Muscle layer of duodenum (tissue), 2 donors: ENCODE data around the gene KRT37.
"Not testable (repeated sequence)": the region's sequence is repeated elsewhere in the genome, so short reads cannot be mapped to it uniquely, and the experiment has no call there.

ENCODE experiments used
- H3K27ac ChIP-seq: one replicate; pipeline ENCODE4 v1.7.0; 2013; ENCODE audit warnings: mild to moderate bottlenecking, low read length
- H3K27me3 ChIP-seq: one replicate; pipeline ENCODE4 v1.7.0; 2013; ENCODE audit warnings: low read depth, mild to moderate bottlenecking, control low read depth, low read length
- H3K36me3 ChIP-seq, 2 donors: one replicate each; pipeline ENCODE4 v1.7.0; 2013; ENCODE audit warnings: low read length in 2 of 2, control low read depth in 1 of 2, mild to moderate bottlenecking in 1 of 2; ENCODE audit not compliant: insufficient read depth in 2 of 2, control insufficient read depth in 1 of 2
- H3K4me1 ChIP-seq, 2 donors: one replicate each; pipeline ENCODE4 v1.7.0; 2013; ENCODE audit warnings: low read length in 2 of 2, mild to moderate bottlenecking in 2 of 2, control low read depth in 1 of 2, moderate library complexity in 1 of 2; ENCODE audit not compliant: insufficient read depth in 2 of 2, control insufficient read depth in 1 of 2
- H3K4me3 ChIP-seq, 2 donors: one replicate each; pipeline ENCODE4 v1.7.0; 2013; ENCODE audit warnings: low read length in 2 of 2, low read depth in 1 of 2, mild to moderate bottlenecking in 1 of 2
- H3K9me3 ChIP-seq, 2 donors: one replicate each; pipeline ENCODE4 v1.7.0; 2013; ENCODE audit warnings: low read length in 2 of 2, control low read depth in 1 of 2, mild to moderate bottlenecking in 1 of 2; ENCODE audit not compliant: control insufficient read depth in 1 of 2
- donor health status: healthy.

The KRT37 gene

DNA sequence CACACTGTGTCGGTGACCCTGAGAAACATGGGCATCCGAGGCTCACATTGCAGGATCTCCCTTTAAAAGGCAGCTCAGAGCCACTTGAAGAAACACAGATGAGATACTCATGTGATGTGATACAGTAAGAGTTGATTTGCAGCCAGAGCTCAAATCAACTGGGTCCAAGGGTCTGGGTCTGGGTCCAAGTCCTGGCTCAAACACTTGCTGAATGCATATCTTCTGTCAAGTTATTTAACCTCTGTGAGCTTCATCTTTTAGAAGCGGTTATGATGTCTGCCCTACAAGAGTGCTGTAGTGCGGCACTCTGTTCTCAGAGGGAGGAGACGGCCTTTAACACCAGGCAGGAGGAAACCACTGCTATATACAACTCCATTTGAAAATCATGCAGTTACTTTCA, 10.0 kb upstream of the KRT37 start:
- H3K27ac ChIP-seq = no peak overlapping the region

DNA sequence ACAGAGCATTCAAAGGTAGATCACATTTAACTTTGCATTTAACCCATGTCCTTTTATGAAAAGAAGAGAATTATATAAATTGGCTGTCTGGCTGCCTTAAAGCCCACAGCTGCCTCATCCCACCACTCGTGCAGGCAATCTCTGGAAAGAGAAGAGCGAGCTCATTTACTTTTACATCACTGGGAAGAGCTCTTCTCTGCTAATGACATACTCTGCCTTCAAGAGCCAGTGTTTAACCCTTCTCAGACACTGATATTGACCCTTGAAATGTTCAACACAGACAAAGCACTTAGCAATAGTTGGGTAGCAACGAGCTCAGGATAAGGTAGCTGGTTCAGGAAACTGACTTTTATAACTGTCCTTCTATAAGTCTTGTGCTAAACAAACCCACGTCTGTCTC, 9.6 kb upstream of the KRT37 start:
- H3K27me3 ChIP-seq = no peaks in the 10 kb centered on the region
- H3K27ac ChIP-seq = no peak overlapping the region
- H3K9me3 ChIP-seq = no peaks in the 10 kb centered on the region

More for the DNA sequence above, 10.0 kb upstream of the KRT37 start:
- H3K36me3 ChIP-seq = no peaks in the 10 kb centered on the region
- no peaks in the 10 kb centered on the region for H3K9me3 ChIP-seq
- no peaks in the 10 kb centered on the region for H3K27me3 ChIP-seq
- no peaks in the 10 kb centered on the region for H3K4me1 ChIP-seq
- no peak overlapping the region for H3K4me3 ChIP-seq

DNA sequence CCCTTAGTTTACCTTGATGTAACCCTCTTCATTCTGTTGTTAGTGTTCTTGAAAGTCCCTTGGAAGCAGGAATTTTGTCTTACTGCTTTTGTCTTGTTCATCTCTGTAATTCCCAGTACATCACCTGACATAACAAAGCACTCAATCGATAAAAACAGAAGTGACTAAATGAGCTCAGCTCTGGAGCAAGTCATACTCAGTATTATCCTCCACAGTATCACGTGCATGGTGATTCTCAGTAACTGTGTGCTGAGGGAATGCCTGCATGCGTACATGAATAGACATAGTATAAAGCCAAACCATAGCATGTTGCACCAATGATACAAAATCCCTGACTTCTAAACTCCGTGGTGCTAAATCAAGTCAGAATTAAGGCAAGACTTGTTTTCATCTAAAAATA, 9.2 kb upstream of the KRT37 start:
- no peaks in the 10 kb centered on the region for H3K36me3 ChIP-seq
- no peak overlapping the region for H3K27ac ChIP-seq
- no peaks in the 10 kb centered on the region for H3K27me3 ChIP-seq
- no peaks in the 10 kb centered on the region for H3K9me3 ChIP-seq
- H3K4me3 ChIP-seq = no peak overlapping the region
- H3K4me1 ChIP-seq = no peaks in the 10 kb centered on the region

More for the DNA sequence above, 9.6 kb upstream of the KRT37 start:
- no peaks in the 10 kb centered on the region for H3K4me1 ChIP-seq
- H3K4me3 ChIP-seq = no peak overlapping the region
- no peaks in the 10 kb centered on the region for H3K36me3 ChIP-seq

DNA sequence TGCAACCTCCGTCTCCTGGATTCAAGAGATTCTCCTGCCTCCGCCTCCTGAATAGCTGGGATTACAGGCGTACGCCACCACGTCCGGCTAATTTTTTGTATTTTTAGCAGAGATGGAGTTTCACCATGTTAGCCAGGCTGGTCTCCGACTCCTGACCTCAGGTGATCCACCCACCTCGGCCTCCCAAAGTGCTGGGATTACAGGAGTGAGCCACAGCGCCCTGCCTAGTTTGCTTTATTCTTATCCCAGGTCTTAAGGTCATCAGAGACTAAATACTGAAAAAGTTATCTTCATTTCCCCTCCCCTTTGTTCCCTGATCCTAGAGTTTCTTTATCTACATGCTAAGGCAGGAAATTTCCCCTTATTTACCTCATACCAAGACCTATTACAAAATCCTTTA, 6.0 kb upstream of the KRT37 start:
- not testable (repeated sequence) for H3K4me3 ChIP-seq, H3K36me3 ChIP-seq, H3K27ac ChIP-seq, H3K9me3 ChIP-seq, H3K27me3 ChIP-seq, H3K4me1 ChIP-seq

DNA sequence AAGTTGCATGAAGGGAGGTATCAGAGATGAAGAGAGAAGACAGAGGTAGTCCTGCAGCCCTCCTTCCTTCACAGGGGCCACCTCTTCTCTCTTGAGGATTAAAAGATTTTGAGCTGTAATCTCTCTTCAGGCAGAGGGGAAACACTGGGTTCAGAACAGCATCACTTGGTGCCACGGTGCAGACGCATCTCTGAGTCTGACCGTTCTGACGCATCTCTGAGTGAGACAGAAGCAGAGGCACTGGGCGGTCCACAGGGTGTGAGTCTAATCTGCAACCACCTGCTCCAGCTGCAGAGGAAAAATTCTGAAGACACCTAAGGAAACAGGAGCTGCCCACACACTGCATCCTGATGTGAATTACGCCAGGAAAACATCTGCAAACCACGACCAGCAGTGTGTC, 5.3 kb upstream of the KRT37 start:
- H3K36me3 ChIP-seq = no peaks in the 10 kb centered on the region
- H3K27ac ChIP-seq = no peak overlapping the region
- no peaks in the 10 kb centered on the region for H3K27me3 ChIP-seq
- no peaks in the 10 kb centered on the region for H3K4me1 ChIP-seq
- no peaks in the 10 kb centered on the region for H3K9me3 ChIP-seq
- no peak overlapping the region for H3K4me3 ChIP-seq

DNA sequence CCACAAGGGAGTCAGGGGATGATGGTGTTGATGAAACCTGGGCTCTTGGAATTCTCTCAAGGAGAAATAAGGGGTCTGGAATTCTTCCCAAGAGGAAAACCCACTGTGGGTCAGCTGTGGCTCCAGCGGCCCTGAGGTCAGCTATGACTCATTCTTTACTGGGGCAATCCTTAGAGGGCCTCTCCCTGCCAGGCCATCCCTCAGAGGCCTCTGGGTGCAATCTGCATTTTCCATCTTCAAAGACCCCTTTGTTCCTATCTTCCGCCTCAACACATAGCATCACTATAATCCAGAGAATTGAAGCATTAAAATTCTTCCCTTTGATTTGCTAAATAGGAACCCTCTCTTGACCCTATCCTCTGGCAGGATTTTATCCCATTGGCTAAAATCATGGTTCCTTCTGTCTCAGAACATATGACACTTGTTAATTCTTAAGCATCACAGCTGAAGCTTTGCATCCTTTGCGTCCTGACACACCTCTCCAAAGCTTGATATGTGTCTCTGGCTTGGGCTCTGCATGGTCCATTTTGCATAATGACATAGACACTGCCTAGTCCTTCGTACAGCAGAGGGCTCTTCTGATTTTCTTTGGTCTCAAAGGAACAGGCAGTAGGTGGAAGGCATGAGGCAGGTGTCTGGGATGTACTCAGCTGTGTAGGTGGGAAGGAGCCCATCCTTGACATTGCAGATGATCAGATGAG, 4.4 kb upstream of the KRT37 start:
- H3K36me3 ChIP-seq = no peaks in the 10 kb centered on the region
- H3K4me1 ChIP-seq = no peaks in the 10 kb centered on the region
- no peaks in the 10 kb centered on the region for H3K27me3 ChIP-seq
- H3K27ac ChIP-seq = no peak overlapping the region
- H3K4me3 ChIP-seq = no peak overlapping the region
- H3K9me3 ChIP-seq = no peaks in the 10 kb centered on the region

DNA sequence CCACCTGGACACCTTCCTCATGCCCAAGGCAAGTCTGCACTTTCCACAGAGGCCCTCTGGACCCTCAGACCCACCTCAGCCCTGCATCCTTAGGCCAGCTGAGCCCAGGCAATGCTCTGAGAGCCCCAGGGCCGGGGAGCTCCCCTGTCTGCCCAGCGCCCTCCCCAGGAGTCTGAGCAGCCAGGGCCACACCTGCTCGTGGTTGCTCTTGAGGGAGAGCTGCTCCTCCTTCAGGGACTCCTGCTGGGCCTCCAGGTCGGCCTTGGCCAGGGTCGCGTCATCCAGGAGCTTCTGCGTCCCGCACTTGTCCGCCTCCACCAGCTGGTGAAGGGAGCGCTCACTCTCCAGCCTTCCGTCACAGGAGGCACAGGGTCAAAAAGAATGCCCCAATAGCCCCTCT, 1.8 kb downstream of the KRT37 start:
- not testable (repeated sequence) for H3K4me3 ChIP-seq, H3K9me3 ChIP-seq, H3K4me1 ChIP-seq, H3K27ac ChIP-seq, H3K36me3 ChIP-seq, H3K27me3 ChIP-seq

DNA sequence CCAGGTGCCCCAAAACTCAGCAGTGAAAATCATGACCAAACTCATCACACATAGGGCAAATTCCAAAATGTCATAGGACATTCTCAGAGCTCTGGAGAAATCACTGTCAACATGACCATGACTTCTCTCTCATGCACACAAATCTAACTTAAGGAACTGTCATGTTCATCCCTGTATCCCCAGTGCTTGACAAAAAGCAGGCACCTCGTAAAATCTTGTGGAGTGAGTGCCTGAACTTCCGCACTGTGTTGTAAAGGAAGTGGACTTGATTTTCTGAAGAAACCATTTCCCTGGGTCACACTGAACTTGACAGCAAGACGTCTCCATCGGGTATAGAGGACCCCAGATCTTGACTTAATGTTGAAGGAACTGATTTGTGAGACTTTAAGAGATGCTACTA, 2.8 kb downstream of the KRT37 start:
- Histone ChIP-seq H3K4me1 (no peaks in the 10 kb centered on the region), H3K9me3 (no peaks in the 10 kb centered on the region), H3K36me3 (no peaks in the 10 kb centered on the region), H3K27me3 (no peaks in the 10 kb centered on the region), H3K27ac (no peak overlapping the region), H3K4me3 (no peak overlapping the region)

DNA sequence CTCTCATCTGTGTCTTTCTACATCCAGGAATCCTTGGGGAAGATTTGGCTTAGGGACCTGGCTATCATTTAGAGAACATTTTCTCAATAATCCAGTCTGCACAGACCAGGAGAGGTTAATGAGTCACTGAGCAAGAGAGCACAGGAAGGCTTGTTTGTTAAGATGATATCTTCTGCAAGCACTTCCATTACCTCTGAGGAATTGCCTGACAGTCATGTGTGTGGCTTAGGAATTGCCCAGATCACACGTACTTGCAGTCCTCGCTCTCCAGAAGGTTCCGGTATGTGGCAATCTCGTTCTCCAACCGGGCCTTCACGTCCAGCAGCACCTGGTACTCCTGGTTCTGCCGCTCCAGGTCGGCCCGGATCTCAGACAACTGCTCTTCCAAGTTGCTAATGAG, 3.3 kb downstream of the KRT37 start:
- H3K36me3 ChIP-seq = no peaks in the 10 kb centered on the region
- H3K4me3 ChIP-seq = no peak overlapping the region
- H3K9me3 ChIP-seq = no peaks in the 10 kb centered on the region
- H3K27me3 ChIP-seq = no peaks in the 10 kb centered on the region
- H3K4me1 ChIP-seq = no peaks in the 10 kb centered on the region
- no peak overlapping the region for H3K27ac ChIP-seq

DNA sequence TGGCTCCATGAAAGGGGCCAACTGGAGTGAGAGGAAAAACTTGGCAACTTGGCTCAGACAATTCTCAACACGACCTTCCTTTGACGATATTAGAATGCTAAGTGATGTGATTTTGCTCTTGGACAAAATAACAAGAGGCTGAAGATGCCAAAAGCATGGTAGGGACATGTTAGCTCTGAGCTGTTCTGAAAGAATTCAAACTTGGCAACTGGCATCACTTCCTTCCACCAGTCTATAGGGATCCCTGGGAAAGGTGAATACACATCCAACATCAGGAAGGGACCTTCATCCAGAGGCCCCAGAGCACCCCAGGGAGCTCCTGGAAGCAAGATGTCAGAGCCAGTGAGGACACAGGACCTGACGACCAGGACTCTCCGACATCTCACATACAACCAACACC, 4.3 kb downstream of the KRT37 start:
- Histone ChIP-seq H3K4me1 (no peaks in the 10 kb centered on the region), H3K36me3 (no peaks in the 10 kb centered on the region), H3K27ac (no peak overlapping the region)

DNA sequence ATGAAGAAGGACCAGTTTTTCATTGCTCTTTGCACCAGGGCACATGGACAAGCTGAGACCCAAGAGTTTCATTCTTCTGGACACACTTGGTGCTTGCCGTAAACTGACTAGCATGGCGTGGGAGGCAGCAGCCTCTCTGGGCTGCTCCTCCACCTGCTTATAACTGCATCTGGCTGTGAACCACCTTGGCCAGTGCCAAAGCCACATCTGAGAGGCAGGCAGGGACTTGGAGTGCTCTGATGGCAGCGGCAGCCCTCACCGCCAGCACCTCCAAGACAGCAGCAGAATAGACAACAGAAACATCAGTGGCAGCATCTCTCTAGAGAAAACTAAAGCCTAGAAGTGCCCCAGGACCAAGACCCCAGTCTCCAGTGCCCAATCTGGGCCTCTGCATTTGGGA, 4.7 kb downstream of the KRT37 start:
- no peaks in the 10 kb centered on the region for H3K27me3 ChIP-seq
- no peaks in the 10 kb centered on the region for H3K36me3 ChIP-seq
- no peak overlapping the region for H3K4me3 ChIP-seq
- H3K4me1 ChIP-seq = no peaks in the 10 kb centered on the region
- no peak overlapping the region for H3K27ac ChIP-seq
- H3K9me3 ChIP-seq = no peaks in the 10 kb centered on the region

More for the DNA sequence above, 4.3 kb downstream of the KRT37 start:
- no peaks in the 10 kb centered on the region for H3K9me3 ChIP-seq
- no peak overlapping the region for H3K4me3 ChIP-seq
- H3K27me3 ChIP-seq = no peaks in the 10 kb centered on the region

DNA sequence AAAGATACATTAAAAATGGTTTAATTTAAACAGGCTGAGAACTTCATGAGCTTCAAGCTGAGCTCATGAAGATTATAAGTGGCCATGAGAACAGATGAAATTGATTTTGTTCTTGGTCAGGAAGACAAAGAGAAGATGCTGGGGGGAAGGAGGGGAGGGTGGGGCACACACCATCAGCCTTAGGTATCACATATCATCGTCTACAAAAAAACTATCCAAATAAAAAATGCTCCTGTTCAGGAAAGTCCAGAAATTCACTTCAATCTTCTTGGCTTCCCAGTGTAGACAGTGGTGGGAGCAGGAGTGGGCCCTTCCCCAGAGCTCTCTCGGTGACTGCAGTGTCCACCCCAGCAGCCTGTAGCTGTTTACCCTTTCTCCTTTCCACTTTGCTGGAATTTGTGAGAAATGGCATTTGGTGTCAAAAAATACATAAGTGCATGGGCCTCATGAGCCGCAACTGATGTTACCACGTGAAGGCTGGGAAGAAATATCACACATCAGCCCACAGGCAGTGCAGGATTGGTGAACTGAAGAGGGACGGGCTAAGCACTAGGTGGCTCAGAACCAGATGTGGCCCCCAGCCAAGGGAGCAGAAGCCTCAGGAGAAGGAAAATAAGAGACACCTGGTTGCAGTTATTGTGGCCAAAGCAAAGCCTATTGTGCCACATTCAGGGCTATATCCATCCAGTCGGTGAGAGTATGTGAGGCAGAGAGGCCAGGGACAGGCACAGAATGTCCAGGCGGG, 6.1 kb downstream of the KRT37 start:
- Histone ChIP-seq H3K27me3 (no peaks in the 10 kb centered on the region), H3K4me1 (no peaks in the 10 kb centered on the region), H3K27ac (no peak overlapping the region), H3K4me3 (no peak overlapping the region), H3K9me3 (no peaks in the 10 kb centered on the region), H3K36me3 (no peaks in the 10 kb centered on the region)
